ENCODE results near the gene PYGL.
A peak's percentile ranks its signal among the peaks of the same experiment; 100 is the strongest.

PYGL gene

GRCh38 chr14:50871914-50872732 lies 72.2 kb downstream of the PYGL start, which contains the start of gene ABHD12B:
Gene ABHD12B, plus strand, starts transcription at chr14:50872053. Its CDS starts 122 bp downstream, at chr14:50872175.
- peak within 1 kb of the TSS; percentile 31 for H3K9ac ChIP-seq (ENCODE audit: low read depth, low read length, poor library complexity)
- no peak within 1 kb of the TSS for H2BK120ac ChIP-seq (ENCODE audit: low read depth, low read length)
- H4K8ac ChIP-seq (ENCODE audit: low read depth, low read length): no peak within 1 kb of the TSS
- H3K27me3 ChIP-seq (ENCODE audit: control insufficient read depth in 3 of 3, insufficient read depth in 3 of 3, low read depth in 1 of 3, low read length in 3 of 3): peaks cover 0 to 73% (median 22%) of the 10 kb centered on the region in 3 experiments
- no peak within 1 kb of the TSS for H3K4ac ChIP-seq (ENCODE audit: low read length)
- no peak within 1 kb of the TSS for H2AK5ac ChIP-seq (ENCODE audit: low read depth, low read length)
- H3K79me1 ChIP-seq (ENCODE audit: low read depth, low read length): no peaks in the 10 kb centered on the region
- H3K14ac ChIP-seq (ENCODE audit: low read length): no peak within 1 kb of the TSS
- no CpG with 5 or more reads among the region's 63 CpGs for WGBS, 2 donors (ENCODE audit: extremely low coverage in 2 of 2, insufficient read length in 2 of 2, insufficient replicate concordance in 1 of 2)
- H3K23ac ChIP-seq (ENCODE audit: low read depth, low read length, poor library complexity): peak within 1 kb of the TSS; percentile 63
- H3K9me3 ChIP-seq (replicated peaks in 1 of 2; ENCODE audit: control insufficient read depth in 2 of 2, insufficient read depth in 1 of 2, low read depth in 1 of 2, low read length in 2 of 2): peaks cover 0 to 3% of the 10 kb centered on the region in 2 donors
- H2BK5ac ChIP-seq (ENCODE audit: low read length): no peak within 1 kb of the TSS
- no peak for DNase-seq (ENCODE audit: low spot score)
- H4K91ac ChIP-seq (ENCODE audit: low read depth, low read length, poor library complexity): no peak within 1 kb of the TSS
- H3K27ac ChIP-seq (replicated peaks; ENCODE audit: low read length): no peak within 1 kb of the TSS
- H2AFZ ChIP-seq (ENCODE audit: low read length): peak within 1 kb of the TSS; percentile 13
- peaks cover 0 to 8% of the 10 kb centered on the region in 2 donors for H3K4me1 ChIP-seq (ENCODE audit: control insufficient read depth in 2 of 2, insufficient read depth in 1 of 2, low read depth in 1 of 2, low read length in 2 of 2)
- H3K4me3 ChIP-seq (ENCODE audit: low read length in 2 of 2): peak within 1 kb of the TSS in 1 of 2 donors; percentile 74
- peak within 1 kb of the TSS; percentile 59 for H3K4me2 ChIP-seq (ENCODE audit: insufficient read depth, low read length, poor library complexity, severe bottlenecking)
- H3K36me3 ChIP-seq (replicated peaks in 1 of 2; ENCODE audit: control insufficient read depth in 2 of 2, insufficient read depth in 2 of 2, low read length in 2 of 2): no peaks in the 10 kb centered on the region
- H3K18ac ChIP-seq (ENCODE audit: low read length): peak within 1 kb of the TSS; percentile 69
- no peak within 1 kb of the TSS for H2BK15ac ChIP-seq (ENCODE audit: low read length)
- H2BK12ac ChIP-seq (ENCODE audit: low read length): no peak within 1 kb of the TSS

GRCh38 chr14:50871228-50871627 lies 73.1 kb downstream of the PYGL start:
- no peak overlapping the region for H2BK12ac ChIP-seq (ENCODE audit: low read length)
- no peak overlapping the region for H2BK120ac ChIP-seq (ENCODE audit: low read depth, low read length)
- H3K4me3 ChIP-seq (ENCODE audit: low read length in 2 of 2): no peak overlapping the region
- no peak overlapping the region for H2BK15ac ChIP-seq (ENCODE audit: low read length)
- H3K9me3 ChIP-seq (replicated peaks in 1 of 2; ENCODE audit: control insufficient read depth in 2 of 2, insufficient read depth in 1 of 2, low read depth in 1 of 2, low read length in 2 of 2): peaks cover 0 to 3% of the 10 kb centered on the region in 2 donors
- H2AFZ ChIP-seq (ENCODE audit: low read length): no peak overlapping the region
- H3K14ac ChIP-seq (ENCODE audit: low read length): no peak overlapping the region
- no peak overlapping the region for H4K8ac ChIP-seq (ENCODE audit: low read depth, low read length)
- no peak overlapping the region for H3K4me2 ChIP-seq (ENCODE audit: insufficient read depth, low read length, poor library complexity, severe bottlenecking)
- no peak overlapping the region for H3K18ac ChIP-seq (ENCODE audit: low read length)
- no peak overlapping the region for H3K23ac ChIP-seq (ENCODE audit: low read depth, low read length, poor library complexity)
- H3K4ac ChIP-seq (ENCODE audit: low read length): no peak overlapping the region
- WGBS, 2 donors (ENCODE audit: extremely low coverage in 2 of 2, insufficient read length in 2 of 2, insufficient replicate concordance in 1 of 2): no CpG with 5 or more reads among the region's 5 CpGs
- H3K79me1 ChIP-seq (ENCODE audit: low read depth, low read length): no peaks in the 10 kb centered on the region
- no peak overlapping the region for H2BK5ac ChIP-seq (ENCODE audit: low read length)
- no peak for DNase-seq (ENCODE audit: low spot score)
- peaks cover 0 to 8% of the 10 kb centered on the region in 2 donors for H3K4me1 ChIP-seq (ENCODE audit: control insufficient read depth in 2 of 2, insufficient read depth in 1 of 2, low read depth in 1 of 2, low read length in 2 of 2)
- no peaks in the 10 kb centered on the region for H3K36me3 ChIP-seq (replicated peaks in 1 of 2; ENCODE audit: control insufficient read depth in 2 of 2, insufficient read depth in 2 of 2, low read length in 2 of 2)
- H2AK5ac ChIP-seq (ENCODE audit: low read depth, low read length): no peak overlapping the region
- H3K27ac ChIP-seq (replicated peaks; ENCODE audit: low read length): no peak overlapping the region
- H3K27me3 ChIP-seq (ENCODE audit: control insufficient read depth in 3 of 3, insufficient read depth in 3 of 3, low read depth in 1 of 3, low read length in 3 of 3): peaks cover 0 to 69% (median 22%) of the 10 kb centered on the region in 3 experiments
- H3K9ac ChIP-seq (ENCODE audit: low read depth, low read length, poor library complexity): no peak overlapping the region
- H4K91ac ChIP-seq (ENCODE audit: low read depth, low read length, poor library complexity): no peak overlapping the region

GRCh38 chr14:50865391-50866076 lies 78.7 kb downstream of the PYGL start:
- Histone ChIP-seq H2BK15ac (ENCODE audit: low read length) (no peak overlapping the region), H3K4me1 (ENCODE audit: control insufficient read depth in 2 of 2, insufficient read depth in 1 of 2, low read depth in 1 of 2, low read length in 2 of 2) (peaks cover 4 to 14% of the 10 kb centered on the region in 2 donors), H3K27ac (replicated peaks; ENCODE audit: low read length) (no peak overlapping the region), H3K36me3 (replicated peaks in 1 of 2; ENCODE audit: control insufficient read depth in 2 of 2, insufficient read depth in 2 of 2, low read length in 2 of 2) (no peaks in the 10 kb centered on the region), H2AK5ac (ENCODE audit: low read depth, low read length) (no peak overlapping the region), H3K23ac (ENCODE audit: low read depth, low read length, poor library complexity) (no peak overlapping the region), H3K9me3 (replicated peaks in 1 of 2; ENCODE audit: control insufficient read depth in 2 of 2, insufficient read depth in 1 of 2, low read depth in 1 of 2, low read length in 2 of 2) (no peaks in the 10 kb centered on the region), H3K4ac (ENCODE audit: low read length) (no peak overlapping the region), H3K27me3 (ENCODE audit: control insufficient read depth in 3 of 3, insufficient read depth in 3 of 3, low read depth in 1 of 3, low read length in 3 of 3) (peaks cover 0 to 22% (median 0%) of the 10 kb centered on the region in 3 experiments), H2AFZ (ENCODE audit: low read length) (no peak overlapping the region), H3K18ac (ENCODE audit: low read length) (no peak overlapping the region), H2BK120ac (ENCODE audit: low read depth, low read length) (no peak overlapping the region), H3K9ac (ENCODE audit: low read depth, low read length, poor library complexity) (no peak overlapping the region), H3K4me3 (ENCODE audit: low read length in 2 of 2) (no peak overlapping the region), H4K91ac (ENCODE audit: low read depth, low read length, poor library complexity) (no peak overlapping the region), H2BK5ac (ENCODE audit: low read length) (no peak overlapping the region), H3K79me1 (ENCODE audit: low read depth, low read length) (no peaks in the 10 kb centered on the region), H2BK12ac (ENCODE audit: low read length) (no peak overlapping the region), H3K4me2 (ENCODE audit: insufficient read depth, low read length, poor library complexity, severe bottlenecking) (no peak overlapping the region), H4K8ac (ENCODE audit: low read depth, low read length) (no peak overlapping the region), H3K14ac (ENCODE audit: low read length) (no peak overlapping the region)
- no CpG with 5 or more reads among the region's 11 CpGs for WGBS, 2 donors (ENCODE audit: extremely low coverage in 2 of 2, insufficient read length in 2 of 2, insufficient replicate concordance in 1 of 2)
- DNase-seq (ENCODE audit: low spot score): no peak

- peaks cover 6 to 17% of the 10 kb centered on the region in 2 donors for H3K4me1 ChIP-seq (ENCODE audit: control insufficient read depth in 2 of 2, insufficient read depth in 1 of 2, low read depth in 1 of 2, low read length in 2 of 2)
- no peak overlapping the region for H2AK5ac ChIP-seq (ENCODE audit: low read depth, low read length)
- DNase-seq (ENCODE audit: low spot score): no peak
- H3K9ac ChIP-seq (ENCODE audit: low read depth, low read length, poor library complexity): no peak overlapping the region
- no peak overlapping the region for H2AFZ ChIP-seq (ENCODE audit: low read length)
- H3K14ac ChIP-seq (ENCODE audit: low read length): no peak overlapping the region
- no peak overlapping the region for H3K18ac ChIP-seq (ENCODE audit: low read length)
- no peak overlapping the region for H4K91ac ChIP-seq (ENCODE audit: low read depth, low read length, poor library complexity)
- peaks cover 0 to 16% (median 0%) of the 10 kb centered on the region in 3 experiments for H3K27me3 ChIP-seq (ENCODE audit: control insufficient read depth in 3 of 3, insufficient read depth in 3 of 3, low read depth in 1 of 3, low read length in 3 of 3)
- H3K4me2 ChIP-seq (ENCODE audit: insufficient read depth, low read length, poor library complexity, severe bottlenecking): no peak overlapping the region
- no peaks in the 10 kb centered on the region for H3K79me1 ChIP-seq (ENCODE audit: low read depth, low read length)
- no peak overlapping the region for H2BK120ac ChIP-seq (ENCODE audit: low read depth, low read length)
- H3K9me3 ChIP-seq (replicated peaks in 1 of 2; ENCODE audit: control insufficient read depth in 2 of 2, insufficient read depth in 1 of 2, low read depth in 1 of 2, low read length in 2 of 2): no peaks in the 10 kb centered on the region
- H3K4me3 ChIP-seq (ENCODE audit: low read length in 2 of 2): no peak overlapping the region
- H3K36me3 ChIP-seq (replicated peaks in 1 of 2; ENCODE audit: control insufficient read depth in 2 of 2, insufficient read depth in 2 of 2, low read length in 2 of 2): no peaks in the 10 kb centered on the region
- no peak overlapping the region for H2BK5ac ChIP-seq (ENCODE audit: low read length)
- H2BK15ac ChIP-seq (ENCODE audit: low read length): no peak overlapping the region
- no peak overlapping the region for H3K4ac ChIP-seq (ENCODE audit: low read length)
- H3K23ac ChIP-seq (ENCODE audit: low read depth, low read length, poor library complexity): no peak overlapping the region
- H4K8ac ChIP-seq (ENCODE audit: low read depth, low read length): no peak overlapping the region
- no peak overlapping the region for H3K27ac ChIP-seq (replicated peaks; ENCODE audit: low read length)
- no peak overlapping the region for H2BK12ac ChIP-seq (ENCODE audit: low read length)
- WGBS, 2 donors (ENCODE audit: extremely low coverage in 2 of 2, insufficient read length in 2 of 2, insufficient replicate concordance in 1 of 2): no CpG with 5 or more reads among the region's 5 CpGs
Measured at GRCh38 chr14:50864946-50865345, 79.3 kb downstream of the PYGL start.
